OCI-LY3 (cell line): ENCODE results near the gene CHKB.

Experiments used
- CTCF ChIP-seq: fragments of 200-600, 300-600 bp; sonication (generic); IDR thresholded peaks from 2 replicates; pipeline ENCODE4 v1.5.1; 2014; ENCODE audit warnings: antibody characterized with exemption, low read length, low read depth
- EZH2phosphoT487 ChIP-seq: fragments of 200-600 bp; shearing (Covaris generic); IDR thresholded peaks from 2 replicates; pipeline ENCODE4 v1.6.1; 2018; ENCODE audit warnings: antibody characterized with exemption, mixed run types, low read depth

- TF ChIP-seq CTCF (no peak), EZH2phosphoT487 (no peak)
Observed at GRCh38 chr22:50545522-50546325, 36.9 kb downstream of the CHKB start, which contains the start of gene KLHDC7B.
